Parathyroid adenoma (tissue), 2 donors: ENCODE measurements around the gene PRR14L.

Experiments used
- H2AFZ ChIP-seq: fragments of 300-600 bp; sonication (generic); one replicate; pipeline ENCODE4 v1.7.0; 2017; ENCODE audit warnings: antibody characterized with exemption, mild to moderate bottlenecking
- H3K27ac ChIP-seq: fragments of 300-600 bp; sonication (generic); one replicate; pipeline ENCODE4 v1.7.0; 2017
- H3K27me3 ChIP-seq: fragments of 300-600 bp; sonication (generic); one replicate; pipeline ENCODE4 v1.7.0; 2017; ENCODE audit warnings: low read length; ENCODE audit not compliant: control insufficient read depth, insufficient read depth
- H3K36me3 ChIP-seq: fragments of 300-600 bp; sonication (generic); one replicate; pipeline ENCODE4 v1.7.0; 2017; ENCODE audit warnings: low read length; ENCODE audit not compliant: control insufficient read depth, insufficient read depth
- H3K4me1 ChIP-seq: fragments of 300-600 bp; sonication (generic); one replicate; pipeline ENCODE4 v1.7.0; 2017; ENCODE audit warnings: control low read depth
- H3K4me2 ChIP-seq: fragments of 300-600 bp; sonication (generic); one replicate; pipeline ENCODE4 v1.7.0; 2017; ENCODE audit warnings: low read length
- H3K4me3 ChIP-seq: fragments of 300-600 bp; sonication (generic); one replicate; pipeline ENCODE4 v1.7.0; 2017; ENCODE audit warnings: low read depth, low read length
- H3K79me2 ChIP-seq: fragments of 300-600 bp; sonication (generic); one replicate; pipeline ENCODE4 v1.7.0; 2017; ENCODE audit warnings: control low read depth
- H3K9ac ChIP-seq: fragments of 300-600 bp; sonication (generic); one replicate; pipeline ENCODE4 v1.7.0; 2017; ENCODE audit warnings: mild to moderate bottlenecking
- H3K9me3 ChIP-seq: fragments of 300-600 bp; sonication (generic); one replicate; pipeline ENCODE4 v1.7.0; 2017; ENCODE audit warnings: low read length; ENCODE audit not compliant: control insufficient read depth
- CTCF ChIP-seq: fragments of 300-600 bp; sonication (generic); IDR thresholded peaks from one replicate; pipeline ENCODE4 v1.7.0; 2017; ENCODE audit warnings: antibody characterized with exemption, mild to moderate bottlenecking
- donor health status: primary hyperparathyroidism.

PRR14L gene

GRCh38 chr22:31692186-31692886 lies 57.6 kb downstream of the PRR14L start:
- no peak overlapping the region for H3K4me2 ChIP-seq
- no peak overlapping the region for H3K9ac ChIP-seq
- no peak overlapping the region for H3K27ac ChIP-seq
- no peaks in the 10 kb centered on the region for H3K27me3 ChIP-seq
- TF ChIP-seq CTCF, result no peak
- no peaks in the 10 kb centered on the region for H3K36me3 ChIP-seq
- H3K4me3 ChIP-seq, result no peak overlapping the region
- H2AFZ ChIP-seq, result no peak overlapping the region
- H3K4me1 ChIP-seq, result no peaks in the 10 kb centered on the region
- no peaks in the 10 kb centered on the region for H3K79me2 ChIP-seq
- H3K9me3 ChIP-seq, result no peaks in the 10 kb centered on the region

GRCh38 chr22:31691408-31691807 lies 58.5 kb downstream of the PRR14L start:
- Histone ChIP-seq H3K9ac (no peak overlapping the region), H3K27me3 (no peaks in the 10 kb centered on the region), H3K27ac (no peak overlapping the region), H3K4me3 (no peak overlapping the region), H3K4me1 (no peaks in the 10 kb centered on the region), H3K9me3 (no peaks in the 10 kb centered on the region), H3K4me2 (no peak overlapping the region), H2AFZ (no peak overlapping the region), H3K36me3 (no peaks in the 10 kb centered on the region), H3K79me2 (no peaks in the 10 kb centered on the region)
- TF ChIP-seq CTCF, result no peak

- no peak overlapping the region for H3K4me3 ChIP-seq
- no peaks in the 10 kb centered on the region for H3K79me2 ChIP-seq
- no peak for TF ChIP-seq CTCF
- no peak overlapping the region for H2AFZ ChIP-seq
- no peaks in the 10 kb centered on the region for H3K27me3 ChIP-seq
- H3K4me1 ChIP-seq, result no peaks in the 10 kb centered on the region
- no peak overlapping the region for H3K4me2 ChIP-seq
- no peak overlapping the region for H3K27ac ChIP-seq
- no peaks in the 10 kb centered on the region for H3K36me3 ChIP-seq
- no peak overlapping the region for H3K9ac ChIP-seq
- H3K9me3 ChIP-seq, result no peaks in the 10 kb centered on the region
These were observed 66.5 kb downstream of the PRR14L start for GRCh38 chr22:31683181-31684105.

GRCh38 chr22:31682751-31683150 lies 67.2 kb downstream of the PRR14L start:
- no peak for TF ChIP-seq CTCF
- Histone ChIP-seq H3K9me3 (no peaks in the 10 kb centered on the region), H3K79me2 (no peaks in the 10 kb centered on the region), H3K4me1 (no peaks in the 10 kb centered on the region), H3K27me3 (no peaks in the 10 kb centered on the region), H2AFZ (no peak overlapping the region), H3K4me2 (no peak overlapping the region), H3K9ac (no peak overlapping the region), H3K27ac (no peak overlapping the region), H3K4me3 (no peak overlapping the region), H3K36me3 (no peaks in the 10 kb centered on the region)
